Measurements from ENCODE around the gene PITX1.

DNA sequence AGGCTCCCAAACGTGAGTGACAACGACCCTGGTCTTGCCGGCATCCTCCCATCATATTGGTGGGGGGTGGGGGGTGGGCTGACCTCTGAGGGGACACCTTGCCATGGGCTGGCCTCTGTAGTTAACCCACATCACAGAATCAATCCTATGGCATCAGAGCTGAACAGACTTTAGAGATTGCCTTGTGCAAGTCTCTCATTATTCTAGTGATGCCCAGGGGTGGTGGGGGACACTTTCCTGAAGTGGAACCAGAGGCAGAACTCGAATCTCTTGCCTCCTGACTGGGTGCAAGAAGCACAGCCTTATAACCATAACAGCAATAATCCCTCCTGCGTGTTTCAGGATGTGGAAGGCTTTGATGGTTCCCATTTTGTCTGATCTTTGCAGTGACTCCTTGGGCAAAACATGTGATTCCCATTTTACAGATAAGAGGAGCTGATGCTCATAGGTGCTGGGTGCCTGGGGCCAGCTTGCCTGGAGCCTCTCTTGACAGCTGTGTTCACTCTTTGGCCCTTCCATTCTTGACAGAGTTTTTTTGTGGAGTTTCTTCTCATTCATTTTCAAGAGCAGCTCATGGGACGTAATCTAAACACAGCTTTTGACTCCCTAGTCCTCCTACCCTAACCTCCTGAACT lies 18.6 kb upstream of the PITX1 start:
- TF ChIP-seq FOXP2 (optimal IDR thresholded peaks at IDR 0.05; ENCODE audit: borderline replicate concordance, extremely low read depth, extremely low read length, insufficient read depth) (no peak), POLR2AphosphoS5 (IDR thresholded peaks at IDR 0.05; ENCODE audit: low read depth, low read length) (no peak)
- TF ChIP-seq, protein P1, sequence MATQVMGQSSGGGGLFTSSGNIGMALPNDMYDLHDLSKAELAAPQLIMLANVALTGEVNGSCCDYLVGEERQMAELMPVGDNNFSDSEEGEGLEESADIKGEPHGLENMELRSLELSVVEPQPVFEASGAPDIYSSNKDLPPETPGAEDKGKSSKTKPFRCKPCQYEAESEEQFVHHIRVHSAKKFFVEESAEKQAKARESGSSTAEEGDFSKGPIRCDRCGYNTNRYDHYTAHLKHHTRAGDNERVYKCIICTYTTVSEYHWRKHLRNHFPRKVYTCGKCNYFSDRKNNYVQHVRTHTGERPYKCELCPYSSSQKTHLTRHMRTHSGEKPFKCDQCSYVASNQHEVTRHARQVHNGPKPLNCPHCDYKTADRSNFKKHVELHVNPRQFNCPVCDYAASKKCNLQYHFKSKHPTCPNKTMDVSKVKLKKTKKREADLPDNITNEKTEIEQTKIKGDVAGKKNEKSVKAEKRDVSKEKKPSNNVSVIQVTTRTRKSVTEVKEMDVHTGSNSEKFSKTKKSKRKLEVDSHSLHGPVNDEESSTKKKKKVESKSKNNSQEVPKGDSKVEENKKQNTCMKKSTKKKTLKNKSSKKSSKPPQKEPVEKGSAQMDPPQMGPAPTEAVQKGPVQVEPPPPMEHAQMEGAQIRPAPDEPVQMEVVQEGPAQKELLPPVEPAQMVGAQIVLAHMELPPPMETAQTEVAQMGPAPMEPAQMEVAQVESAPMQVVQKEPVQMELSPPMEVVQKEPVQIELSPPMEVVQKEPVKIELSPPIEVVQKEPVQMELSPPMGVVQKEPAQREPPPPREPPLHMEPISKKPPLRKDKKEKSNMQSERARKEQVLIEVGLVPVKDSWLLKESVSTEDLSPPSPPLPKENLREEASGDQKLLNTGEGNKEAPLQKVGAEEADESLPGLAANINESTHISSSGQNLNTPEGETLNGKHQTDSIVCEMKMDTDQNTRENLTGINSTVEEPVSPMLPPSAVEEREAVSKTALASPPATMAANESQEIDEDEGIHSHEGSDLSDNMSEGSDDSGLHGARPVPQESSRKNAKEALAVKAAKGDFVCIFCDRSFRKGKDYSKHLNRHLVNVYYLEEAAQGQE (IDR thresholded peaks at IDR 0.05; ENCODE audit: insufficient read depth in 1 of 2, low read depth in 2 of 2, low read length in 2 of 2), result no peak

Data from PFSK-1 (cell line).